ENCODE measurements around the gene ICE2.

The ICE2 gene

DNA sequence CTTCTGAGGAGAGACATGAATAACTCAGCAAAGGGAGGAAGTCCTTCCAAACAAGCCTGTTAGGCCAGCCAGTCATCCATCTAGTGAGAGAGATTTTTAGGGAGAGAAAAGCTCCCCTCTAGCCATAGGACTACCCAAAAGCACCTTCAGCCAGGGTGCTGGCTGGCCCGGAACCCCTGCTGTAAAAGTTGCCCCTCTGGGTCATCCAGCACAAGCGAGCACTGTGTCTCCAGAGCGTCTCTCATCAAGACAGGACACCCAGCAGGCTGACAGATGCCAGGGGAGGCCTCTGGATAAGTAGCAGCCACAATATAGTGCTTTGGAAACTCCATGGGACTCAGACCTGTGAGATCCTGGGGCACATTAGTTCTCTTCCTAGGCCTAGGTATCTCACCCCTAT, 105.6 kb downstream of the ICE2 start:
- H3K4me2 ChIP-seq (ENCODE audit: low read depth, low read length) = no peak overlapping the region
- no peaks in the 10 kb centered on the region for H3K9me2 ChIP-seq (replicated peaks; ENCODE audit: insufficient read depth, low read length)
- no peaks in the 10 kb centered on the region for H3K9me3 ChIP-seq (replicated peaks; ENCODE audit: insufficient read depth, low read length)
- no peak overlapping the region for H3K27ac ChIP-seq (ENCODE audit: low read length)
- no peak overlapping the region for H3K4me3 ChIP-seq (ENCODE audit: low read length)
- H4K20me1 ChIP-seq (ENCODE audit: insufficient read depth, low read length) = no peaks in the 10 kb centered on the region
- no peak for TF ChIP-seq EZH2 (optimal IDR thresholded peaks at IDR 0.05; ENCODE audit: low read depth, low read length)
- TF ChIP-seq, protein P1, sequence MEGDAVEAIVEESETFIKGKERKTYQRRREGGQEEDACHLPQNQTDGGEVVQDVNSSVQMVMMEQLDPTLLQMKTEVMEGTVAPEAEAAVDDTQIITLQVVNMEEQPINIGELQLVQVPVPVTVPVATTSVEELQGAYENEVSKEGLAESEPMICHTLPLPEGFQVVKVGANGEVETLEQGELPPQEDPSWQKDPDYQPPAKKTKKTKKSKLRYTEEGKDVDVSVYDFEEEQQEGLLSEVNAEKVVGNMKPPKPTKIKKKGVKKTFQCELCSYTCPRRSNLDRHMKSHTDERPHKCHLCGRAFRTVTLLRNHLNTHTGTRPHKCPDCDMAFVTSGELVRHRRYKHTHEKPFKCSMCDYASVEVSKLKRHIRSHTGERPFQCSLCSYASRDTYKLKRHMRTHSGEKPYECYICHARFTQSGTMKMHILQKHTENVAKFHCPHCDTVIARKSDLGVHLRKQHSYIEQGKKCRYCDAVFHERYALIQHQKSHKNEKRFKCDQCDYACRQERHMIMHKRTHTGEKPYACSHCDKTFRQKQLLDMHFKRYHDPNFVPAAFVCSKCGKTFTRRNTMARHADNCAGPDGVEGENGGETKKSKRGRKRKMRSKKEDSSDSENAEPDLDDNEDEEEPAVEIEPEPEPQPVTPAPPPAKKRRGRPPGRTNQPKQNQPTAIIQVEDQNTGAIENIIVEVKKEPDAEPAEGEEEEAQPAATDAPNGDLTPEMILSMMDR (IDR thresholded peaks at IDR 0.05; ENCODE audit: low read length) = no peak
- TF ChIP-seq EZH2phosphoT487 (IDR thresholded peaks at IDR 0.05; ENCODE audit: low read length) = no peak
- H2AFZ ChIP-seq (ENCODE audit: low read length) = no peak overlapping the region
- H3K36me3 ChIP-seq (replicated peaks; ENCODE audit: insufficient read depth, low read length) = peaks cover 9% of the 10 kb centered on the region; the same call in 1 of the 2 replicates
- no peaks in the 10 kb centered on the region for H3K4me1 ChIP-seq (ENCODE audit: low read length)
- no peaks in the 10 kb centered on the region for H3F3A ChIP-seq (ENCODE audit: insufficient read depth, low read length)
- H3K9ac ChIP-seq (ENCODE audit: low read length) = no peak overlapping the region
- H3K27me3 ChIP-seq (replicated peaks; ENCODE audit: insufficient read depth, low read length) = no peaks in the 10 kb centered on the region
- H3K79me2 ChIP-seq (ENCODE audit: low read length) = peaks cover 37% of the 10 kb centered on the region
- no peak for DNase-seq

DNA sequence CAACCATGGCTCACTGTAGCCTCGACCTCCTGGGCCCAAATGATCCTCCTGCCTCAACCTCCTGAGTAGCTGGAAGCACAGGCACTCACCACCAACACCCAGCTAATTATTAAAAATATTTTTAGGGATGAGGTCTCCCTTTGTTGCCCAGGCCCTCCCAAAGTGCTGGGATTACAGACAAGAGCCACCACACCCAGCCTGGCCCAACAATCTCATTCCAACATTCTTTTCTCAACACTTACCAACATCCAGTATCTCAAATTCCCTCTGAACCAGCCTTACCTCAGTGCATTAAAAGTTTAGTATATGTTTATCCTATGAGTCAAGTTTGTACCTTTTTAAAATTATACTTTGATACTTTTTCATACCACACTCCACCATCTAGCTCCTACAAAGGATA, 106.2 kb downstream of the ICE2 start:
- H3K9me3 ChIP-seq (replicated peaks; ENCODE audit: insufficient read depth, low read length) = no peaks in the 10 kb centered on the region
- H3F3A ChIP-seq (ENCODE audit: insufficient read depth, low read length) = no peaks in the 10 kb centered on the region
- H3K27me3 ChIP-seq (replicated peaks; ENCODE audit: insufficient read depth, low read length) = no peaks in the 10 kb centered on the region
- DNase-seq = no peak
- H3K4me2 ChIP-seq (ENCODE audit: low read depth, low read length) = no peak overlapping the region
- H3K4me1 ChIP-seq (ENCODE audit: low read length) = no peaks in the 10 kb centered on the region
- H3K9ac ChIP-seq (ENCODE audit: low read length) = no peak overlapping the region
- no peak overlapping the region for H3K4me3 ChIP-seq (ENCODE audit: low read length)
- no peak overlapping the region for H3K27ac ChIP-seq (ENCODE audit: low read length)
- H2AFZ ChIP-seq (ENCODE audit: low read length) = no peak overlapping the region
- H3K9me2 ChIP-seq (replicated peaks; ENCODE audit: insufficient read depth, low read length) = no peaks in the 10 kb centered on the region
- TF ChIP-seq EZH2 (optimal IDR thresholded peaks at IDR 0.05; ENCODE audit: low read depth, low read length) (no peak), EZH2phosphoT487 (IDR thresholded peaks at IDR 0.05; ENCODE audit: low read length) (no peak)
- TF ChIP-seq, protein P1 (IDR thresholded peaks at IDR 0.05; ENCODE audit: low read length) = no peak
- peaks cover 9% of the 10 kb centered on the region; the same call in 1 of the 2 replicates for H3K36me3 ChIP-seq (replicated peaks; ENCODE audit: insufficient read depth, low read length)
- peaks cover 37% of the 10 kb centered on the region for H3K79me2 ChIP-seq (ENCODE audit: low read length)
- no peaks in the 10 kb centered on the region for H4K20me1 ChIP-seq (ENCODE audit: insufficient read depth, low read length)

DNA sequence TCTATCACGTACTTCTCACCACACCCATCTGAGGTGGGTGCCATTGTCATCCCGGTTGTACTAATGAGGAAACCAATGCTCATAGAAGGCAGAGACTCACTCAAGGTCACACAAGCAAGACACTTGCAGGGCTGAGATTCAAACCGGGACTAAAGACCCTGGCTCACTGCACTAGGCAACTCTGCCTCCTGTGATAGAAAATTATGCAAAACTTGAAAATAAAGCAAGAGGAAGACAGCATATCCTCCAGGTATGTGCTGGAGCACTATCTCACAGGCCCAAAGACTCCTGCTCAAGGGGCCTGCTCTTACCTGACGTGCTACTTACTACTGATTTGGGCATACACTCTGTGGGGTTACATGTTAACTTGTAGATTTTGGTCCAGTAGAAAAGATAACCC, 106.7 kb downstream of the ICE2 start:
- no peak overlapping the region for H3K4me3 ChIP-seq (ENCODE audit: low read length)
- no peak for DNase-seq
- H3K4me1 ChIP-seq (ENCODE audit: low read length) = no peaks in the 10 kb centered on the region

More for the DNA sequence above, 106.7 kb downstream of the ICE2 start:
- H3K9me2 ChIP-seq (replicated peaks; ENCODE audit: insufficient read depth, low read length) = no peaks in the 10 kb centered on the region
- H3K27me3 ChIP-seq (replicated peaks; ENCODE audit: insufficient read depth, low read length) = no peaks in the 10 kb centered on the region
- no peak overlapping the region for H3K9ac ChIP-seq (ENCODE audit: low read length)
- peaks cover 9% of the 10 kb centered on the region; the same call in 1 of the 2 replicates for H3K36me3 ChIP-seq (replicated peaks; ENCODE audit: insufficient read depth, low read length)
- H3K9me3 ChIP-seq (replicated peaks; ENCODE audit: insufficient read depth, low read length) = no peaks in the 10 kb centered on the region
- H2AFZ ChIP-seq (ENCODE audit: low read length) = no peak overlapping the region
- H4K20me1 ChIP-seq (ENCODE audit: insufficient read depth, low read length) = no peaks in the 10 kb centered on the region
- TF ChIP-seq EZH2phosphoT487 (IDR thresholded peaks at IDR 0.05; ENCODE audit: low read length) (no peak), EZH2 (optimal IDR thresholded peaks at IDR 0.05; ENCODE audit: low read depth, low read length) (no peak)
- TF ChIP-seq, protein P1 (IDR thresholded peaks at IDR 0.05; ENCODE audit: low read length) = no peak
- H3K79me2 ChIP-seq (ENCODE audit: low read length) = peaks cover 37% of the 10 kb centered on the region
- H3F3A ChIP-seq (ENCODE audit: insufficient read depth, low read length) = no peaks in the 10 kb centered on the region
- no peak overlapping the region for H3K27ac ChIP-seq (ENCODE audit: low read length)
- no peak overlapping the region for H3K4me2 ChIP-seq (ENCODE audit: low read depth, low read length)
